Brain microvascular endothelial cell (primary cell): Measurements from ENCODE around the gene ZNF304.

Experiments used
- DNase-seq: peaks from one replicate; pipeline ENCODE4 v3.0.0-alpha.2; 2020
- H3K27ac ChIP-seq: fragments of 250-450 bp; sonication (Bioruptor Pico); 2 replicates; pipeline ENCODE4 v1.5.1; 2020; ENCODE audit warnings: mild to moderate bottlenecking, moderate library complexity
- H3K27me3 ChIP-seq: fragments of 250-450 bp; sonication (Bioruptor Pico); replicated peaks from 2 replicates; pipeline ENCODE4 v1.5.1; 2020; ENCODE audit warnings: mild to moderate bottlenecking
- H3K36me3 ChIP-seq: fragments of 250-450 bp; sonication (Bioruptor Pico); replicated peaks from 2 replicates; pipeline ENCODE4 v1.5.1; 2020; ENCODE audit warnings: mild to moderate bottlenecking
- H3K4me3 ChIP-seq: 2 replicates; pipeline ENCODE4 v1.5.1; 2011; ENCODE audit warnings: low read depth, mild to moderate bottlenecking, control low read depth, low read length, moderate library complexity
- CTCF ChIP-seq: IDR thresholded peaks from 2 replicates; pipeline ENCODE4 v1.5.1; 2011; ENCODE audit warnings: low read depth, mild to moderate bottlenecking, moderate library complexity, low read length, control low read depth, inconsistent platforms; ENCODE audit errors: missing control alignments
- in situ Hi-C: cut with HindIII; loops from 2 replicates; pipeline ENCODE4 v1.10.0; 2017; ENCODE audit warnings: low sequenced_read_pairs, low pct_ligation_motif_present

Gene ZNF304

GRCh38 chr19:57350877-57351805, at the start of gene ZNF304:
Gene ZNF304 (plus strand): TSS chr19:57351271. CDS start chr19:57351665, 394 bp downstream.
- Histone ChIP-seq H3K27ac (peak within 1 kb of the TSS; percentile 51), H3K36me3 (peaks cover 19% of the 10 kb centered on the region), H3K4me3 (peak within 1 kb of the TSS; percentile 98), H3K27me3 (no peaks in the 10 kb centered on the region)
- TF ChIP-seq CTCF: peak; percentile 9
- peak; percentile 97 for DNase-seq
- in situ Hi-C loops: no loop called here

DNA sequence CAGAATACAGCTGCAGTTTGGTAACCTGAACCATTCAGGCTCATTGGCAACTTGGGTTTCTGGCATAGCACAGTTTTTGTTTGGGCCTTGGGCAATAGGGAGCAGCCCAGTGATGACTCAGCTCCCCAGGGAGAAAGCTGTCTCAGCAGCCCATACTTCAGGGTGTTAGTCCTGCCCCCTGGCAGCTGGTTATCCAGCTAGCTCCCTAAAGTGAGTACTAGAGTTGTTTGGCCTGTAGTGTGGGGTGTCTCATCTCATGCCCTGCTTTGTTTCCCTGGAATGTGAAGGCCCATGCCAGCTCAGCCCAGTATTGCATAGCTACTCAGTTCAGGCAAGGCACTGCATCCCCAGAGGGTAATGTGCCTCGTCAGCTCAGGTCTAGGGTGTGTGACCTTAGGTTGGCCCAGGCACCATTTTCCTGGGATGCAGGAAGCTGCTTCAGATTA, 49.0 kb upstream of the ZNF304 start:
- H3K36me3 ChIP-seq: peaks cover 10% of the 10 kb centered on the region
- H3K27me3 ChIP-seq: no peaks in the 10 kb centered on the region
- in situ Hi-C loops: no loop called here
- no peak overlapping the region for H3K27ac ChIP-seq
- DNase-seq: peak; percentile 93
- no peak for TF ChIP-seq CTCF
- H3K4me3 ChIP-seq: no peak overlapping the region

DNA sequence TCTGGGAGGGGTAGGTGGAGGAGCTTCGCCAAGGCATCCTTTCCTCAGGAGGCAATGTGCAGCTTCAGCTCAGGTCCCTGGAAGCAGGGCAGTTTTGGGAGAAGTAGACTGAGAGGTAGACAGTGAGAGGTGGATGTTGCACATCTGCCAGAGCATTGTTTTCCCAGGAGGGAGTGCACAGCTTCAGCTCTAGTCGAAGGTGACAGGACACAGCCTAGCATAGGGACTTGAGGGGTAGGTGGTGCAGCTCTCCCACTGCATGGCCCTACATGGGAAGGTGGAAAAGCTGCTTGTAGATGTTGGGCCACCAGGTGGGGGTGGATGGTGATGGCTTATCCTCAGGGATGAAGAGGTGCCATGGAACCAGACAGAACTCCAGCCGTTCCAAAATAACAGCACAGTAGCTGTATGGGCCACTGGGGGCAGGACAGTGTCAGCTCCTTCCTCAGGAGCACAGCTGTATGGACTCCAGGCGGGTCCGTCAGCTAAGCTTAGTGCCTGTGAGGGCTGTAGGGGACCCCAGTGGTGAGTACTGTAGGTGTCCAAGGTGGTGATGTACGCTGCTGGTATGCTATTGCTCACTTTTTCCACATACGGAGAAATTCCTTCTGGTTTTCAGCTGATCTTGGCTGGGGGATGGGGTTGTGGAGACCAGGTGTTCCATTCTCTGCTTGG, 48.2 kb upstream of the ZNF304 start:
- DNase-seq: no peak
- TF ChIP-seq CTCF: no peak
- Histone ChIP-seq H3K36me3 (peaks cover 10% of the 10 kb centered on the region), H3K27ac (no peak overlapping the region), H3K4me3 (no peak overlapping the region), H3K27me3 (no peaks in the 10 kb centered on the region)
- in situ Hi-C loops: no loop called here

GRCh38 chr19:57305056-57305455, 46.0 kb upstream of the ZNF304 start:
- Histone ChIP-seq H3K27ac (no peak overlapping the region), H3K36me3 (peaks cover 10% of the 10 kb centered on the region), H3K4me3 (no peak overlapping the region), H3K27me3 (no peaks in the 10 kb centered on the region)
- in situ Hi-C loops: no loop called here
- TF ChIP-seq CTCF: no peak
- no peak for DNase-seq

GRCh38 chr19:57308514-57308913, 42.6 kb upstream of the ZNF304 start:
- DNase-seq: no peak
- Histone ChIP-seq H3K27ac (no peak overlapping the region), H3K4me3 (no peak overlapping the region), H3K36me3 (peaks cover 4% of the 10 kb centered on the region), H3K27me3 (no peaks in the 10 kb centered on the region)
- in situ Hi-C loops: no loop called here
- TF ChIP-seq CTCF: no peak
